Measurements from ENCODE around the gene ZC3H18. TPM values are rescaled to one million over a fixed set of nuclear protein-coding genes. Genes with fewer than 3 reads are reported as not detected.

Gene ZC3H18
- 6.1 and 8.7 TPM in 2 replicates for total RNA-seq

DNA sequence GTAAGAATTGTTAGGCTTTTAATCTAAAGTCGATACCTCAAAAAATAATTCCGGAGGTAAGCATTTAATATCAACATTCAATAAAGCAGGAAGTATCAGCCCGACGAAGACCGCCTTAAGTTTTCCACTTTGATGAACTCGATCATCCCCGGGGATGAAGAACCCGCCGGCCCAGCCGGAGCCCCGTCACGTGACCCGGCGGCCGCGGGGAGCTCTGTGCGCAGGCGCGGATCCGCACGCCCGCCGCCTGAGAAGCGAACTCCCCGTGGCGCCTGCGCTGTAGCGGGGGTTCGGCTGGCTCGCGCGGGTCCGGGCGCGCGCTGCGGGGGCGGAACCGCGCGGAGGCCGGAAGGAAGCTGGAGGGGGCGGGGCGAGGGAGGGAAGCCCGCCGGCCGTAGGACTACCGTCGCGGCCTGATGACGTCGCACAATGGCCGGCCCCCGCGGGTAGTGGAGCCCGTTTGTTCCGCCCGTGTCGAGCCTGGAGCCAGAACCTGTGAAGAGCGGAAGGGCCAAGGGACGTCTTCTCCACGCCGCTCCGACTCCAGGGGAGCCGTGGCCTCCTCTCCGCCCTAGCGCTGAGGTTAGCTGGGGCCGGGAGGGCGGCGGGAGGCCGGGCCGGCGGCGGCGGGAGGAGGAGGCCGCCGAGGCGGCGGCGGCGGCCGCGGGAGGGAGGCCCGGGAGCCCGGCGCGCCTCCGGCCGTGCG lies at the start of gene ZC3H18:
Gene ZC3H18, plus strand, starts transcription at position 419 of the 706 bp plus-strand sequence. CDS start 6,721 bp downstream, outside the sequence.
- DNase-seq (ENCODE audit: low read depth in 2 of 2) = peak; percentile 97 to 98

DNA sequence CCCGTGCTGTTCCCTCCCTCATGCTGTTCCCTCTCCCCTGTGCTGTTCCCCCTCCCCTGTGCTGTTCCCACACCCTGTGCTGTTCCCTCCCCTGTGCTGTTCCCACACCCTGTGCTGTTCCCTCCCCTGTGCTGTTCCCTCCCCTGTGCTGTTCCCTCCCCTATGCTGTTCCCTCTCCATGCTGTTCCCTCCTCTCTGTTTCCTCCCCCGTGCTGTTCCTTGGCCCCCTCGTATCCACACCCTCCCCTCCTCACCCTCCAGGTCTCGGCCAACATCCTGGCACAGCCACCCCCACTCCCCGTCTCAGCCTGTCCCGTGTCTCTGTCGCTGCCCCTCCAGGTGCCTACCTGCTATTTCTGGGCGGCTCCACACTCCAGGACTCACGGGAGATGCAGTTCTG lies 48.5 kb upstream of the ZC3H18 start:
- no peak for DNase-seq (ENCODE audit: low read depth in 2 of 2)

DNA sequence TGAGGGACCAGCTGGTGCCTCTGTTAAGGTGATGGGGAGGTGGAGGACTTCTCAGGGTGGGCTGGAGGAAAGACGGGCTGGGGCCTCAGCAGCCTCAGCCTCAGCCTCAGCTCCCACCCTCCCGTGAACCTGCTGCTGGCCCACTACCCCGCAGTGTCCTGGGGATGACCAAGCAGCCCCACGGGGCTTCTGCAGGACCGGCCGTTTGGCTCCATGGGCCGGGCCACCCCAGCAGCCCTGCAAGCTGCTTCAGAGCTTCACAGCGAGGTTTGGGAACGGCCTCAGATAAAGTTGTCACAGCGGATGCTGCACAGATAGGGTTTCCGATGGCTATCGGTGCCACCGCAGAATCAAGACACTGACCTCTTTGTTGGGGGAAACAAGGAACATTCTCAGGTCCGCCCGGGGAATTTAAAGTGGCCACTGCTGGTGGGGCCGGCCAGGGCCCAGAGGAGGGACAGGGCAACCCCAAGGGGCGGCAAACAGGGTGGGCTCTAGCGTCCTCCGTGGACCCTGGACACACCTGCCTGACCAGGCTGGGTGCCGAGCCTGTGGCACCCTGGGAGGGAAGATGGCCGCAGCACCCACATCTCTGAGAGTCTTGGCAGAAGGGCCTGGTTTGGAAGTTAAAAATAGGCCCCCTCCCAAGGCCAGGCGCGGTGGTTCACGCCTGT lies 47.8 kb upstream of the ZC3H18 start:
- DNase-seq (ENCODE audit: low read depth in 2 of 2) = no peak

DNA sequence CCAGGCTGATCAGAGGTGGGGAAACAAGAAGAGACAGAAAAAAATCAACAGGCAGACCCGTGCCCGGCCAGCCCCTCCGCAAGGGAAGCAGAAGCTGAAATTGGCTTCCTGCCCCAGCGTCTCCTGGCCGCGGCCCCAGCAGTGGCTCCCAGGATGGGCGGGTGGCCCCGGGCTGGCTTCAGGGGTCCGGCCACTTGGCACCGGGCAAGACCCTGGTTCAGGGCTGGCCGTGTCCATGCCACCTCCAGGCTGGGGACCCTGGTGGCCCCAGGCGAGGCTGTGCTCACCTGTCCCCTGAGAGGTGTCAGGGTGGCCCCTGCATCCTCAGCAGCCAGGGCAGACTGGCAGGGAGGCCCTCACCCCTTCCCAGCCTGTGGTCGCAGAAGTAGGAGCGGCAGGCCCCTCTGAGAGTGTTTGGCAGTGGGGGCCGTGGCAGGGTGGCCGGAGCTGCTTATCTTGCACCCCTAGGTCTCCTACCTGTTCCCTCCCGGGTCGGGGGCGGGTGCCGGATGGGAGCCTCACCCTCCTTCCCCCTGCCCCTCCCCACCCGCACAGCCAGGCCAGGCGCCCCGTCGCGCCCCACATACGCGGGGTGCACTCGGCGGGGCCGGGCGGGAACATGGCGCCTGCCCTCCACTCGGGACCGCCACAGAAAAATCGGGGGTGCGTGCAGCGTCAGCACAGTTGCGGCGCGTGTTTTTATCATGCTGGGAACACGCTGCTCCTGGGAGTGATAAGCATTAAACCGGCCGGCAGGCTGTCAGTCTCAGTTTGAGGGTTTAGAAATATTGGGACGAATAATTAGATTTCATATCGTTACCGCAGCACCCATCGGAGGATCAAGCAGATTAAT lies 46.7 kb upstream of the ZC3H18 start:
- no peak for DNase-seq (ENCODE audit: low read depth in 2 of 2)

DNA sequence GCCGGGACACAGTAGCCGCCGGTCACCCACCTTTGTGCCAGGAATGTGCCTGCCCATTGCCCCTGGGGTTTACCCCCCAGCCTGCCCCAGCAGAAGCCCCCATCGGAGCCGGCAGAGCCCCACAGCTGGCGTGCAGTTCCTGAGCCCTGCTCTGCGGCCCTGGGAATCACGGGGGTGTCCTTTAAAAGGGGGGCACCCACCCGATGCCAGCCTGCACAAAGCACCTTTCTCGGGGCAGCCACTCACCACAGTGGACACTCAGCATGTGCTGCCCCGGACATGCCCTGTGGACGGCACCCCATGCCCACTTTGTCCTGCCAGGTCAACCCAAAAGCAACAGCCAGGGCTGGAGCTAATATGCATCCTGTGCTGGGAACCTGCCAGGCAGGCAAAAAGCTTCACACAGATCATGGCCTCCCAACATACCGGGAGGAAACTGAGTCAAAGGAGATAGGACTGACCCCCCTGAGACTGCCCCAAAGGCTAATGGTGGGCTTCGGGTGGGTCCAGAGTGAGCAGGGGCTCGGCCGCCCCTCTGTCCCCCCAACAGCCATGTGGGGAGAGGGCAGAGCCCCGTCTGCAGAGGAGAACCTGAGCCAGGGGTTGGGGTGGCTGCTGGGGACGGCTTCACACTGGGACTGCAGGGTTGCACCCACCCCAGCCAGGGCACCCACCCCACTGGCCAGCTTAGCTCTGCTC lies 45.8 kb upstream of the ZC3H18 start:
- DNase-seq (ENCODE audit: low read depth in 2 of 2) = no peak

DNA sequence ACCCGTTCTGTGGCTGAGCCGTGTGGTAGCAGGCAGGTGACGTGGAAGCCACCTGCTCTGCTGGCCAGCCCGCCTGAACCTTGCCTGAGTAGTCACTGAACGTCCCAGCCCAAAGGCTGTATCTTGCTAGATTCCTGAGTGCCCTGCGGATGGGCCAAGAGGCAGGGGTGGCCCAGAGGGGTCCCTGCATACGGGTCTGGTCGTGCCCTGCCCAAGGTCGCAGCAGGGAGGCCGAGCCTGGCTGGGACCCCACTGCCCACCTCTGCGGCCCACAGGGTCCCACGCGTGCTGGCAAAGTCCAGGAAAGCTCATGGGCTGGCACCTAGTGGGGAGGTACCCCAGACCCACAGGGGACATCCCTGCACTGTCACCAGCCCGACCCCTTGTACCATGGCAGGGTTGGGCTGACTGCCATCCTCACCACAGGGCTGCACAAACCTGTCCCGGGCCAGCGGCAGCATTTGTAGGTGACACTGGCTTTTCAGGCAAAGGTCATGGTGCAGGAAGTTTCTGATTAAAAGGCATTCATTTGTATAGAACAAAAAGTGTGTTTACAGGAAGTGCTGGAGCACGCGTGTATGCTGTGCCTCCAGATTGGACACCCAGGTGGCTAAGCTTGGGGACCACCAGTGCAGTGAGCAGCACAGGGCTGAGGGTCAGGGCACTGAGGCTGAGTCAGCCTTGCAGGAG lies 45.1 kb upstream of the ZC3H18 start:
- peak; percentile 29 to 40 for DNase-seq (ENCODE audit: low read depth in 2 of 2)

DNA sequence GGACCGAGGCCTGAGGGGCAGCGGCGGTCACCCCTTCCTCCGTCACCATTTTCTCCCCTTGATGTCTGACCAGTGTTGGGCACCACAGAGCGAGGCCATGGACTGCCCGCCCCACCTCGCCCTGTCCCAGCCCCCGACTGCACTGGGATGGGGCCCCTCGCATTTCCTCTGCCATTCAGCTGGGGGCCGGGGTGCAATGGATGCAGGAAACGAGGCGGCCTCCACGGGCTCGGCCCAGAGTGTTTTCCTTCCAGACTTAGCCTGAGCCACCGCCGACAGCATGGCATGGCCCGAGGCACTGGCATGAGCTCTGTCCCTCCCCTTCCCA lies 44.6 kb upstream of the ZC3H18 start:
- no peak for DNase-seq (ENCODE audit: low read depth in 2 of 2)

DNA sequence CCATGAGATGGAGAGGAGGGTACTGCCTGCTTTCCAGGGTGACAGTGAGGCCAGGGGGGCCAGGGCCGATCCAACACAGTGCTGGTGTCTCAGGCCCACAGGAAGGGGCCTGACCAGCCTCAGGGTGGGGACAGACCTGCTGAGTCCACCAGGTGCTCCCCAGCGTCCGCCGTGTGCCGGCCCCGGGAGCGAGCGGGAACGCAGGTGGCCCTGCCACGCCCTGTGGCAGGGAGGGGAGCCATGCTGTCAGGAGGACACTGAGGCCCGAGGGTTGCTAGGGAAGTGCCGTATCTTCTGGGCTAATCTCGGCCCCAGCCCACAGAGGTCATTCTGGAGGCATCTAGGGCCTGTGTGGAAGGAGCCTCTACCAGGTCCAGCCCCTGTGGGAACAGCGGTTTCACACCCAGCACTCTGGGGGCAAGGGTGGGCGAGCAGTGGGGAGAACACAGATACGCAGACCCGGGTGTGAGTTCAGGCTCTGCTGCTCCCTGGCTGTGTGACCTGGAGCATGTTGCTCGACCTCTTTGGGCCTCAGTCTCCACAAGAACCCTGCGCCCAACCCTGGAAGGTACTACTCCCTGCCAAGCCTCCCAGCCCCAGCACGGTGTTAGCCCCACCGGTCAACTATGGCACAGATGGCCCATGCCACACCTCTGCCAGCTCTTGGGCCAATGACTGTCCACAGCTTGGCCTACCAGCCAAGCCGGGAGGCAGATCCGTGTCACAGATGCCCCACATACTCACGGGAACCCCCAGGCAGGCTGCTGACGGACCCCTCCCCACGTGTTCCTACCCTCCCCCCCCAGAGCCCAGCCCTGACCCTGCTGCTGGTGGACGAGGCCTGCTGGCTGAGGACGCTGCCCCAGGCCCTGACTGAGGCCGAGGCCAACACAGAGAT lies 43.9 kb upstream of the ZC3H18 start:
- no peak for DNase-seq (ENCODE audit: low read depth in 2 of 2)

DNA sequence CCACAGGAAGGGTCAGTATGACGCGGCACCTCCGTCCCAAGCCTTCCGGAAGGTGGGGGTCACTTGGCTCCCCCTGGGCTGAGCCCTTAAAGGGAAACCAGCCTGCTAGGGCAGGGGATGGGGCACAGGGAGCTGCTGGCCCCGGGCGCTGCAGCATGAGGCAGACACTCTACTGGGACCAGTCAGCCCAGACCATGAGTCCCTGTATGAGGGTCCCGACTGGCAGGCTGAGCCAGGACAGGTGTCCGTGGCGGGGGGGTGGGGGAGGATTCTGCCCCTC lies 43.4 kb upstream of the ZC3H18 start:
- DNase-seq (ENCODE audit: low read depth in 2 of 2) = peak; percentile 54 to 59

DNA sequence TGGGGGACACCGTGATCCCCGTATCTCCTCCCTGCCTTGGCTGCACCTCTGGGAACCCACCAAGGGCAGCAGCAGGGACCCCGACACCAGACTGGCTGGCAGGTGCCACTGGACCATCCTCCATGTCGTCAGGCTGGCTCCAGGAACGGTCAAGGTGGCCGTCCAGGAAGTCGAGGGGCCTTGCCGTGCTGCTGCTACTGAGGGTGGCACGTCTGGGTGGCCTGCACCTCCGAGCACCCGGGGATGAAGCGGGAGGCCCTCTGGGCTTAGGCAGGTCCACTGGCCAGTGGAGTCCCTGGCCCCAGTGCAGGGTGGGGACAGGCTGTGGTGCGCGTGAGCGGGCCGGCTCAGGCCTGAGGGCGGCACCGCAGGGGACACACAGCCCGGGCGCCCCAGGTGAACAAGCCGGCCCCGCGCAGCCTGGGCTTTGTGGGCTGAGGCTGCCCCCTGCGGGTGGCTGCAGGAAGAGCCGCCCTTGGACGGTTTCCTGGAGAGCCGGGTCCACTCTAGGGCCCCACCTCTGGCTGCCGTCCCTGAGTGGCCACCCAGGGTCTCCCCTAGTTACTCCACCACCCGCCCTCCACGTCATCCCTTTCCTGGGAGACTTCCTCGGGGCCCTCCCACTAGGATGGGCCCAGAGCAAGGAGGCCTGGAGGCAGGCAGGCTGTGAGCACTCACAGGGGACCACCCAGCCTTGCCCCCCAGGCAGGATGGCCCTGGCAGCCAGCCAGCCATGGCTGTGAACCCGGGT lies 42.8 kb upstream of the ZC3H18 start:
- peak; percentile 61 to 74 for DNase-seq (ENCODE audit: low read depth in 2 of 2)

DNA sequence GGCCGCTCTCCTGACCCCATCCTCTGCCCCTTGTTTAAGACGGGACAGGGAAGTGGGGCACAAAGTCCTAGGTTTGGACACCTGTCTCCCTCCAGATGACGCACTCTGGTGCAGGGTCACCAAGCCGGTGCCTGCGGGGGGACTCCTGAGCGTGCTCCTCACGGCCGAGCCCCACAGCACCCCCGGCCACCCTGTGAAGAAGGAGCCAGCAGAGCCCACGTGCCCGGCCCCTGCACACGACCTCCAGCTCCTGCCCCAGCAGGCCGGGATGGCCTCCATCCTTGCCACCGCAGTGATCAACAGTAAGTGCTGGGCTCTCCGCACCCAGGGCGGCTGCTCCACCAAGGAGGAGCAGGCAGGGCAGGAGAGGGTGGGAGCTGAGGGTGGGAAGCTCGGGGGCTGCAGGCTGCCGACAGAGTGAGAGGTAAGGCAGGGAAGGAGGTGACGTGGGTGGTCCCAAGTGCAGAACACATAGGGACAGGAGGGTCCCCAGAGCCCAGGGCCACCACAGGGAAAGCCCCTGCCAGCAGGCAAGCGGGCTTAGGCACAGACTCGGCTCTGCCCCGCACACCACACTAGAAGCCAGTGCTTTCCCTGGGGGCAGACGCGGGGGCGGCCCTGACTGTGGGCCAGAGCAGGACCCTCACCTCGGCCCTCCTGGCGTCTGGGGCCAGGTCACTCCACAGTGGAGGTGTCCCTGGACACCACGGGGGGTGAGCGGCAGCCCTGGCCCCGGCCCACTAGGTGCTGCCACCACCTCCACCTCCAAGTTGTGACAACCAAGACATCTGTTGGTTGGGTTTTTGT lies 42.1 kb upstream of the ZC3H18 start:
- no peak for DNase-seq (ENCODE audit: low read depth in 2 of 2)

DNA sequence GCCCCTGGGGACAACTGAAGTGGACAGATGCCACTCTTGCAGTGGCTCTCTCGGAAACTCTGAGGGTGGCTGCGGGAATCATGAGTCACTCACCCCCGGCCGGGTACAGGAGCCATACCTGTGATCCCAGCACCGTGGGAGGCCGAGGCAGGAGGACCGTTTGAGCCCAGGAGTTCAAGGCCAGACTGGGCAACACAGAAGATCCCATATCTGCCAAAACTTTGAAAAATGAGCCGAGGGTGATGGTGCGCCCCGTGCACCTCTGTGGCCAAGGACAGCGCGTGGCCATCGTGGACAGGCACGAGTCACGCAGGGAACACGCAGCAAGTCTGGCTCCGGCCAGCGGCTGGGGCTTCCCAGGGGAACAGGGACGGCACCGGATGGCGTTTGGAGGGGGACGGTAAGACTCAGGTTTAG lies 41.3 kb upstream of the ZC3H18 start:
- no peak for DNase-seq (ENCODE audit: low read depth in 2 of 2)

DNA sequence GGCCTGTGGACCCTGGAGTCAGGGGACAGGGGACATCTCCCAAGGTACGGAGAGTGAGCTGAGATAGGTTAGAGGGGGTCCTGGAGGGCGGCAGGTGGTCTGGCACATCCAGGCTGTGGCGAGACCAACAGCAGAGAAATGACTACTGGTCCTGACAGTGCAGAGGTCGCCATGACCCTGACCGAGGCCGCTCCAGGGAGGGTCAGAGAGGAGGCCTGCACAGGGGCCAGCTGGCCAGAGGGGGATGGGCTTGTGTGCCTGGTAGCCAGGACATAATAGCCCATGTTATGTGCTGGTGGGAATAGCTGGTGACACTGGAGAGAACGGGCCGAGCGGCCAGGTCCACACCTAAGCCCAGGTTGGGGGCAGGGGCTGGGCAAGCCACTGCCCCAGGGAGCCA lies 40.6 kb upstream of the ZC3H18 start:
- no peak for DNase-seq (ENCODE audit: low read depth in 2 of 2)

DNA sequence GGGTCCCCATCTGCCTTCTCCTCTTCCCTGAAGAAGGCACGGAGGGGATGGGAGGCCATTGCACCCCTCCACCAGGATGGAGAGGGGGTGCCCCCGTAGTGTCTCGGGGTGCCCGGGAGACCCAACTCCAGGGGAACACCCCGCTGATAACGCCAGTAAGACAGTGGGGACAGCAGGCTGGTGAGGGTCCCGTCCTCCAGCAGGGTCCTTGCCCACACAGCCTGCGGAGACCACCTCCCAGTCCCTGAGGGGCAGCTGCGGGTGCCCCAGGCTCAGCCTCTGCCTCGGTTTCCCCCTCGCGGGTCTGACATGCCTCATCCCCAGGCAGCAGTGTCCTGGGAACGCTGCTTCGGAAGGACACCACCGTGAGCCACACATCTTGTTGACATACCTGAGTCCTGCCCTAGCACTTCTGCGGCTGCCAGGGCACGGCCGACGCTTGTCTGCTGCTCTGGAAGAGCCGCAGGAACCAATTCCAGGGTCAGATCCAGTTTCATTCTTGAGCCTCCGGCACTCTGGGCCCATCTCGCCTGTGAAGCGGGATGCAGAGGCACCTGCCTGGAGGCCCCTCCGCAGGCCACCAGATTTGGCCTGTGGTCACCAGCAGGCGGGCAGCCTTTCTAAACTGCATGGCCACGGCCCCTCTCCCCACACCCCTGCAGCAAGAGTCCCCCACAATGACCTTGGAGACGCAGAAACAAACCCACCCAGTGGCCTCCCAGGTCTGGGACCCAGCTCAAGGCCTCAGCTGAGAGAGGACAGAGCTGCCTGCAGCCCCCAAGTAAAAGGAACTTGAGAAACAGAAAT lies 39.9 kb upstream of the ZC3H18 start:
- DNase-seq (ENCODE audit: low read depth in 2 of 2) = no peak

DNA sequence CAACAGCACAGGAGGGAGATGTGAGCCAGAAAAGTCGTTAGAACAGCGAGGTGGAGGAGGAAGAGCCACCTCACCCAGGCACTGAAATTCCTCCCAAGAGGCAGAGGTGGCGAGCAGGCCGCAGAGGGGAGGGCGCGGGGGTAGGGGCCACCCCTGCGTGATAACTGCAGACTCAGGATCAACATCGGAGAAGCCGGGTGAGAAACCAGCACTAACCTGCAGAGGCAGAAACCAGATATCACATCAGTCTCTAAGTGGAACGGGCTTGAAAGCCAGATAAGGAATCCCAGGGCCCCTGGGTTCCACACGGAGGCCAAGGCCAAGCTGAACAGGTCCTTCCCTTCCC lies 39.4 kb upstream of the ZC3H18 start:
- DNase-seq (ENCODE audit: low read depth in 2 of 2) = no peak

DNA sequence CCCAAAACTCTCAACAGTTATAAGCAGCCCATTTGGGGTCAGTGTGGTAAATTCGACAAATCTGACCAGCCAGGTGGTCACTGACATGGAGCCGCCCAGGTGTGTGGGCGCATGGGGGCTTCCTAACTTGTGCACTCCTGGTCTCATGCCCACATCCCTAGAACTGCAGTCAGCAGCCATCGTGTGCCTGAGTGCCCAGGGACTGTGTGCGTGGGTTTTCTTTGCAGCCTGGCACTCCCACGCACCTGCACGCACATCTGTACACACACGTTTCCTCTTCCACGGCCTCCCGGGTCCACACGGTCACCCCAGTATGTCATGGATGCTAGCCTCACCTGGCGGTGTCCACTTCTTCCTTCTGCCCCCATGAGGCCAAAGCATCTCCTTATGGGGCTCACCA lies 38.9 kb upstream of the ZC3H18 start:
- no peak for DNase-seq (ENCODE audit: low read depth in 2 of 2)

DNA sequence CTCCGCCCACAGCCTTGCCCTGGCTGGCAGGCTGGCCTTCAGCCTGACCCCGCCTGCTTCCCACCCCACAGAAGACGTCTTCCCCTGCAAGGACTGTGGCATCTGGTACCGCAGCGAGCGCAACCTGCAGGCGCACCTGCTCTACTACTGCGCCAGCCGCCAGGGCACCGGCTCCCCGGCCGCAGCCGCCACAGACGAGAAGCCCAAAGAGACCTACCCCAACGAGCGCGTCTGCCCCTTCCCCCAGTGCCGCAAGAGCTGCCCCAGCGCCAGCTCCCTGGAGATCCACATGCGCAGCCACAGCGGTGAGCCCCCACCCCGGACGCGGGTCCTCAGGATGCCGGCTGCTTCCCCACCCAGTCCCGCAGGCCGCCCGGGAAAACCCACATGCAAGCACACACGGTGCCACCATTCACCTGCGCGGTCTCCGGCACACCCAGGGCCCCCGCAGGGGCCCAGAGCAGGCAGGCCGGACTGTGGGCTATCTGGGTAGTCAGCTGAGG lies 38.2 kb upstream of the ZC3H18 start:
- no peak for DNase-seq (ENCODE audit: low read depth in 2 of 2)
